ENCODE measurements around the gene LBX2. TPM values are rescaled to one million over a fixed set of nuclear protein-coding genes. Genes with fewer than 3 reads are reported as not detected.

Gene LBX2
- total RNA-seq, 1 donor from 2014 or later = 0.69 TPM

DNA sequence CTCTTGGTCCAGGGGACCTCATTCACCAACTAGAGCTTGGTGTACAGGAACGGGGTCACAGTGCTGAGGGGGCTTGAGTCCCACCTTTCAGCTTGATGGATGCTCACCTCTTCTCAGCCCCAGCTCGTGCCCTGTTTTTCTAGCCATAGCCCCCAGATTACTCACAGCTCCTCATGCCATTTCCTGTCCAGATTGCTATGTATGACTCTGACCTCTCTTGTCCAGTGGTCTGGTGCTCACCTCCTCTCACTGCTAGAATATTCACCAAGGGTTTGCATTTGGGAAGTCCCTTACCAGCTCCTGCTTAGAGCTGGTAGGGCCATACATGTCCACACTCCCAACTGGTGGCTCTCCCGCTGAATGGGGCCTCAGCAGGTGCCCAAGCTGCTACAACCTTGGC, 5.9 kb downstream of the LBX2 start:
- no peaks in the 10 kb centered on the region for H3K9me3 Mint-ChIP-seq
- peaks cover 56% of the 10 kb centered on the region for H3K36me3 Mint-ChIP-seq (ENCODE audit: low read depth)
- ChIA-PET CTCF (interaction anchor here (1.4 kb wide), 1 partner anchor 158 kb away, joined by 3 read pairs; no protein-coding TSS in a partner anchor), POLR2A (no interaction called here)
- ATAC-seq (ENCODE audit: low read depth) (no peak), DNase-seq (no peak)
- TF ChIP-seq, protein P1, sequence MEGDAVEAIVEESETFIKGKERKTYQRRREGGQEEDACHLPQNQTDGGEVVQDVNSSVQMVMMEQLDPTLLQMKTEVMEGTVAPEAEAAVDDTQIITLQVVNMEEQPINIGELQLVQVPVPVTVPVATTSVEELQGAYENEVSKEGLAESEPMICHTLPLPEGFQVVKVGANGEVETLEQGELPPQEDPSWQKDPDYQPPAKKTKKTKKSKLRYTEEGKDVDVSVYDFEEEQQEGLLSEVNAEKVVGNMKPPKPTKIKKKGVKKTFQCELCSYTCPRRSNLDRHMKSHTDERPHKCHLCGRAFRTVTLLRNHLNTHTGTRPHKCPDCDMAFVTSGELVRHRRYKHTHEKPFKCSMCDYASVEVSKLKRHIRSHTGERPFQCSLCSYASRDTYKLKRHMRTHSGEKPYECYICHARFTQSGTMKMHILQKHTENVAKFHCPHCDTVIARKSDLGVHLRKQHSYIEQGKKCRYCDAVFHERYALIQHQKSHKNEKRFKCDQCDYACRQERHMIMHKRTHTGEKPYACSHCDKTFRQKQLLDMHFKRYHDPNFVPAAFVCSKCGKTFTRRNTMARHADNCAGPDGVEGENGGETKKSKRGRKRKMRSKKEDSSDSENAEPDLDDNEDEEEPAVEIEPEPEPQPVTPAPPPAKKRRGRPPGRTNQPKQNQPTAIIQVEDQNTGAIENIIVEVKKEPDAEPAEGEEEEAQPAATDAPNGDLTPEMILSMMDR (IDR thresholded peaks at IDR 0.05) = no peak
- H3K27me3 Mint-ChIP-seq = peaks cover 6% of the 10 kb centered on the region
- H3K4me3 Mint-ChIP-seq = no peak overlapping the region
- H3K4me1 Mint-ChIP-seq = peaks cover 8% of the 10 kb centered on the region
- no peak overlapping the region for H3K27ac Mint-ChIP-seq
- intact Hi-C loops (cut with micrococcal nuclease) = no loop called here

DNA sequence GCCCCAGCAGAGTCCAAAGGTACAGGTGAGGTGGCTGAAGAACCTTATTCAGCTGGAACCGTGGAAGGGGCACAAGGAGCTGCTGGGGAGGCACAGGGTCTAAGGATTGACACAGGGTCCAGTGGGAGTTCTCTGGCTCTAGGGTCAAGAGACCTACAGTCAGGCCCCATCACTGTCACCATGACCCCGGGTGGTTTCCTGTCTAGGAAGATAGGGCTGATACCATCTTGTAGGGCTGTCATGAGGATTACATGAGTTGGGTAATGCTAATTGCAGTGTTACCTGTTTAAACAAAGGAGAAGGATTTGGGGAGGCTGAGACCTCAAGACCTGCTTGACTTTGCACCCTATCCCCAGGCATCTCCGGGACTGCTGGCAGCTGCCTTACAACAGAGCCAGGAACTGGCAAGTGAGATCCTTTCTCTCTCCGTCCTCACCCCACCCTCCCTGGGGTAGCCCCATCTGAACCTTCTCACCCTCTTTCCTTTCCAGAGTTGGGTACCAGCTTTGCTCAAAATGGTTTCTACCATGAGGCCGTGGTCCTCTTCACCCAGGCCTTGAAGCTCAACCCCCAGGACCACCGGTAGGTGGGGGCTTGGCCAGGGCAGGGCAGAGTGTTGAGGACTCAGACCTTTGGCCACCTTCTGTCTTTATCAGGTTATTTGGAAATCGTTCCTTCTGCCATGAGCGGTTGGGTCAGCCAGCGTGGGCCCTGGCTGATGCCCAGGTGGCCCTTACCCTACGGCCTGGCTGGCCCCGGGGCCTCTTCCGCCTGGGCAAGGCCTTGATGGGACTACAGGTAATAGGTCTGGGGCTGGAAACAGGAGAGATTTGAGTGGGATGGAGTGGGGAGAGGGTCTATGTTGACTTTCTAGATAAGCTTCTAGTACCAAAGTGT, 7.5 kb downstream of the LBX2 start:
- ATAC-seq (ENCODE audit: low read depth) (no peak), DNase-seq (no peak)
- peaks cover 60% of the 10 kb centered on the region for H3K36me3 Mint-ChIP-seq (ENCODE audit: low read depth)
- H3K27me3 Mint-ChIP-seq = no peaks in the 10 kb centered on the region
- no peaks in the 10 kb centered on the region for H3K4me1 Mint-ChIP-seq
- H3K27ac Mint-ChIP-seq = no peak overlapping the region
- POLR2A ChIA-PET = interaction anchor here (0.5 to 1.3 kb wide), 2 partner anchors 26 to 67 kb away, joined by 3 to 4 read pairs; no protein-coding TSS in a partner anchor
- CTCF ChIA-PET = no interaction called here
- TF ChIP-seq, protein P1 (IDR thresholded peaks at IDR 0.05) = no peak
- H3K9me3 Mint-ChIP-seq = no peaks in the 10 kb centered on the region
- H3K4me3 Mint-ChIP-seq = no peak overlapping the region
- intact Hi-C loops (cut with micrococcal nuclease) = no loop called here

DNA sequence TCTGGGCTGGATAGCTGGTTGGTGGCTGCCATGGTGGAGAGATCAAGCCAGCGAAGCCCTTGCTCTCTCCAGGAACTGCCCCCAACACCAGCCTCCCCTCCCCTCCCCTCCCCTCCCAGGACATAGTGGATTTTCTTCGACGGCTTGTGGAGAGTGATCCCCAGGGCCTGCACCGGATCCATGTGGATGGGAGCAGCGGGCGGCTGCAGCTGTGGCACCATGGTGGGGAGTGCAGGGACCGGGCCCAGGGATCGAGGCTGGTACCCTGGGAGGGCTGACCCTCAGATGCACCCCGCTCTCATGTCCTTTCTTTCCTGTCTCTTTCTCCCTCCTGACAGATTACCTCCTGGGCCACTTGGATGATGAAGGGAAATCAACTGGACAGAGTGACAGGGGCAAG, 9.5 kb downstream of the LBX2 start:
- Mint-ChIP-seq H3K9me3 (no peaks in the 10 kb centered on the region), H3K27me3 (no peaks in the 10 kb centered on the region), H3K27ac (no peak overlapping the region), H3K4me3 (no peak overlapping the region), H3K4me1 (no peaks in the 10 kb centered on the region), H3K36me3 (ENCODE audit: low read depth) (peaks cover 71% of the 10 kb centered on the region)
- POLR2A ChIA-PET = interaction anchor here (0.6 kb wide), 1 partner anchor 23 kb away, joined by 4 read pairs; no protein-coding TSS in a partner anchor
- ATAC-seq (ENCODE audit: low read depth) (no peak), DNase-seq (no peak)
- intact Hi-C loops (cut with micrococcal nuclease) = no loop called here
- CTCF ChIA-PET = no interaction called here
- TF ChIP-seq, protein P1 (IDR thresholded peaks at IDR 0.05) = no peak

DNA sequence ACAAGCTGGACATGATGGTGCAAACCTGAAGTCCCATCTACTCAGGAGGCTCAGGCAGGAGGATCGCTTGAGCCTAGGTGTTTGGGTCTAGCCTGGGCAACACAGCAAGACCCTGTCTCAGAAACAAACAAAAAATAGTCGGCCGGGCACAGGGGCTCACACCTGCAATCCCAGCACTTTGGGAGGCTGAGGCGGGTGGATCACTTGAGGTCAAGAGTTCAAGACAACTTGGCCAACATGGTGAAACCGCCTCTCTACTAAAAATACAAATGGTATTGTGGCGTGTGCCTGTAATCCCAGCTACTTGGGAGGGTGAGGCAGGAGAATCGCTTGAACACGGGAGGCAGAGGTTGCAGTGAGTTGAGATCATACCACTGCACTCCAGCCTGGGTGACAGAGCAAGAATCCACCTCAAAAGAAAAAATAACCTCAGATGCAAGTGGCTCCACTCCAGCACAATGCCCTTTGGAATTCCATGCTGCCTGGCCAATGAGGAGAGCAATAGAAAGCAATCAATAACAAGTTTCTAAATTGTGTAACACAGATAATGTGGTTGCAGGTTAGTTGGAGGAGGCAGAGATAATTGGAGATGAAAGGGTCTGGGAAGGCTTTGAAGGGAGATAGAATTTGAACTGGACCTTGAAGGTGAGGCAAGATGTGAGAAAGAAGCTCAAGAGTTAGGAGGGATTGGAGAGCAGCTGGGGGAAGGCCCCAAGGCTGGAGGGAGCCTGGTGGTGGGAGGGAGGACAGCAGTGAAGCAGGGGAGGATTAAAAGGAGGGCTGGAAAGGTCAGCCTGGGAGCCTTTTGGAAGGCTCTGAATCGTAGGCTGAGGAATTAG, 10.5 kb downstream of the LBX2 start:
- intact Hi-C loops (cut with micrococcal nuclease) = no loop called here
- CTCF ChIA-PET = no interaction called here

More for the DNA sequence above, 10.5 kb downstream of the LBX2 start:
- Mint-ChIP-seq H3K4me1 (peaks cover 4% of the 10 kb centered on the region), H3K27ac (no peak overlapping the region), H3K9me3 (no peaks in the 10 kb centered on the region), H3K36me3 (ENCODE audit: low read depth) (peaks cover 65% of the 10 kb centered on the region), H3K27me3 (no peaks in the 10 kb centered on the region), H3K4me3 (no peak overlapping the region)
- no peak for DNase-seq
- TF ChIP-seq, protein P1 (IDR thresholded peaks at IDR 0.05) = no peak
- no peak for ATAC-seq (ENCODE audit: low read depth)
- POLR2A ChIA-PET = no interaction called here

All from activated B cell treated with CpG ODN at 0.5 μM for 24 hours (primary cell).